Activated naive CD4-positive, alpha-beta T cell treated with Interleukin-2 at 50 U/mL for 16 hours (primary cell): ENCODE data around the gene ARHGAP42.
"Not testable (repeated sequence)": the region's sequence is repeated elsewhere in the genome, so short reads cannot be mapped to it uniquely, and the experiment has no call there.

Experiments used
- DNase-seq: peaks from one replicate; pipeline ENCODE4 v3.0.0-alpha.2; 2020

The ARHGAP42 gene, protein sequence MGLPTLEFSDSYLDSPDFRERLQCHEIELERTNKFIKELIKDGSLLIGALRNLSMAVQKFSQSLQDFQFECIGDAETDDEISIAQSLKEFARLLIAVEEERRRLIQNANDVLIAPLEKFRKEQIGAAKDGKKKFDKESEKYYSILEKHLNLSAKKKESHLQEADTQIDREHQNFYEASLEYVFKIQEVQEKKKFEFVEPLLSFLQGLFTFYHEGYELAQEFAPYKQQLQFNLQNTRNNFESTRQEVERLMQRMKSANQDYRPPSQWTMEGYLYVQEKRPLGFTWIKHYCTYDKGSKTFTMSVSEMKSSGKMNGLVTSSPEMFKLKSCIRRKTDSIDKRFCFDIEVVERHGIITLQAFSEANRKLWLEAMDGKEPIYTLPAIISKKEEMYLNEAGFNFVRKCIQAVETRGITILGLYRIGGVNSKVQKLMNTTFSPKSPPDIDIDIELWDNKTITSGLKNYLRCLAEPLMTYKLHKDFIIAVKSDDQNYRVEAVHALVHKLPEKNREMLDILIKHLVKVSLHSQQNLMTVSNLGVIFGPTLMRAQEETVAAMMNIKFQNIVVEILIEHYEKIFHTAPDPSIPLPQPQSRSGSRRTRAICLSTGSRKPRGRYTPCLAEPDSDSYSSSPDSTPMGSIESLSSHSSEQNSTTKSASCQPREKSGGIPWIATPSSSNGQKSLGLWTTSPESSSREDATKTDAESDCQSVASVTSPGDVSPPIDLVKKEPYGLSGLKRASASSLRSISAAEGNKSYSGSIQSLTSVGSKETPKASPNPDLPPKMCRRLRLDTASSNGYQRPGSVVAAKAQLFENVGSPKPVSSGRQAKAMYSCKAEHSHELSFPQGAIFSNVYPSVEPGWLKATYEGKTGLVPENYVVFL

DNA sequence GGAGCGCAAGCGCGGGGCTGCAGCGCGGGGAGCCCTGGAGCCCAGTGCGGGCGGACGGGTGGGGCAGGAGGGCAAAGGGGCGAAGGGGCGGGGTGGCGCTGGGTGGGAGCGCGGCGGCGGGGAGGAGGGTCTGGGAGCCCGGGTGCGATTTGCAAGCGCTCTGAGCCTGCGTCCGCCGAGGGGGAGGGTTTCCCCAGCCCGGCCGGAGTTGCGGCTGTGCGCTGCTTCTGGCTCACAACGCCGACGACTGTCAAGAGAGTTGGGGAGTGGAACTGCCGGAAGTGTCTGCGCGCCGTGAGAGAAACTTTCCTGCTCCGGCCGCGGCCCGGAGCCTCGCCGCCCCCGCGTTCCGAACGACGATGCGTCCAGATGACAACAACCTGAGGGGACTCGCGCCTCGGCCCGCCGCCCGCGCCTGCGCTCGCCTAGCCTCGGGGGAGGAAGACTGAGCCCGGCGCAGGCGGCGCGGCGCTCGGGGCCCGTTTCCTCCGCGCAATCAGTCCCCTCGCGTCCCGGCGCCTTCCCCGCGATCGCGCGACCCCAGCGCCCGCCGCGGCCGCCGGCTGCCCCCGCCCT is at the start of gene ARHGAP42:
TSS of gene ARHGAP42 (plus strand) at position 235 of the 576 bp plus-strand sequence. CDS start 391 bp downstream, outside the sequence.
- no peak for DNase-seq

DNA sequence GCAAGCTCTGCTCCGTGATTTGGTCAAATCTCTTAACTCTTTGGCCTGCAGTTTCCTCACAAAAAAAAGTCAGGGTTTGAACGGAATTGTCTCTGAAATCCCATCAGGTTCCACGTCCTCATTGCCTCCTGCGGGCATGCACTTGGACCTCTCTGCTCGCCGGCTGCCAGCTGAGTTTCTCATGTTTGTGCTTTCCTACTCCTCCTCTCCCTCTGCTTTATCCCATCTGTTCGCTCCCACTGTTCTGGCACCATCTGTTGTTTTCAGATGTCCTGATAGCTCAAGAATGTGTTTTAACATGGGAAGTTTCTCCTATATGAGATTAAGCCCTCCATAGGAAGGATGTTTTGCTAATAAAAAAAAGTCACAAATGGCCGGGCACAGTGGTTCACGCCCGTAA is 49.4 kb upstream of the ARHGAP42 start:
- DNase-seq: no peak

DNA sequence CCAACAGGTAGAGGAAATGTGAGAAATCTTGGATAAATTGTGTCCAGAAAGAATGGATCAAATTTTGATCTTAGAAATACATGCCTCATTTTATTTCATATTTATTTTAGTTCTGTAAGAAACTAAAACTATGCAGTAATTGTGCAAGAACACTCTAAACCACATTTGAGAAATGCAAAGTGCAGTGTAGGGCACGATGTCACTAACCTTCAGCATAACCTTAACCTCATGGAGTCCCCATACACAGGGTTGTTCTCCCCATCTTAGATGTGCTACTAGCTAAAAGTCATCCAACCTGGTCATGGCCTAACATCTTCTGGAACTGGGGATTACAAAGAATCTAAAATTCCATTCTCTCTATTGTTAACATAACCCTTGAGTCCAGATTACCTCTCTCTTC is 48.4 kb upstream of the ARHGAP42 start:
- no peak for DNase-seq

DNA sequence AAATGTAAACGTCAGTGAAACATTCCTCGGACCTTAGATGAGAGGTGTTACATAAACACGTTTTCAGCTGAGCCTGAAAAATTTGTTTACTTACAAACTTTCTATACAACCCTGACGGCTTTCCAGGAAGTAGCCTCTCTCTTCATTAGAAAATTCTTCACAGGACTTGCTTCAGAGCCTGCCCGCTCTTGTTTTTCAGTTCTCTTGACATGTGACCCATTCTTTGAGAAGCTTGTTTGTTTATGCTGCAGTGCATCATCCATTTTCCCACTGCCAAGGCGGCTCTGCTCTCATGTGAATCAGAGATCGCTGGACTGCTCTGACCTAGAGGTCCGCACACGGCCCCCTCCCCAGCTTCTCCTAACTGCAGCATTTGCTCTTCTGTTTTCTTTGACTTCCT is 47.9 kb upstream of the ARHGAP42 start:
- no peak for DNase-seq

DNA sequence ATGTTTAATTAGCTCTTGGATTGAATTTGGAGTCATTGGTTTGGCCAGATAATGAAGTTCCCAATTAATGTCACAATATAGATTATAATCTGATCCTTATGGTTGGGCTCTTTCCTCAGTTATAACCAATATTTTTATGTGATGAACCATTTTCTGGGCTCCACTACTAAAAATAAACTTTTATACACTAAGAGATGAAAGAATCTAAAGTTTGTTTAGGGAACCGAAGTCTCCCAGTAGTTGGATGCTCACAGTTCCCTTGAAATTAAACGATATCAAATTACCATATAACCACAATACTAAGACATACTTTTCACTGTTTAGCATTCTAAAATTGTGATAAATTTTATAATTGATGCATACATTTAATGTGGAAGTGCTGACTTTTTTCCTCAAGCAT is 47.0 kb upstream of the ARHGAP42 start:
- DNase-seq: no peak

DNA sequence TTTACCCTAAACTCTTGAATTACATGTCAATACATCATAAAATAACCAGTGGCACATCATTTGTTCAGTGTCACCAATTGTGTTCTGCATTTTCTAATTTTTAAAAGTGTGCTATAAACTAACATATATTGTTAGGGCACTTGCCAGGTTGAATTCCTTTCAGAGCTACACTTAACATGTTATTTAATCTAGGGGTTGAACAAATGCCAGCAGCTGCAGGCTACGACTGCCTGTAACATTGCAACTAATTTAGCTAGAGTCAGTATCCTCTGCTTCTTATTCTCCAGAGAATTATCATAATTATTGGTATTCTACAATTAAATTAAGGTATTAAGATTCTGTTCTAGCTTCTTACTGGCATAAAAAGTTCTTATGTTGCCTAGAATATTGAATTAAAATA is 46.4 kb upstream of the ARHGAP42 start:
- DNase-seq: no peak

DNA sequence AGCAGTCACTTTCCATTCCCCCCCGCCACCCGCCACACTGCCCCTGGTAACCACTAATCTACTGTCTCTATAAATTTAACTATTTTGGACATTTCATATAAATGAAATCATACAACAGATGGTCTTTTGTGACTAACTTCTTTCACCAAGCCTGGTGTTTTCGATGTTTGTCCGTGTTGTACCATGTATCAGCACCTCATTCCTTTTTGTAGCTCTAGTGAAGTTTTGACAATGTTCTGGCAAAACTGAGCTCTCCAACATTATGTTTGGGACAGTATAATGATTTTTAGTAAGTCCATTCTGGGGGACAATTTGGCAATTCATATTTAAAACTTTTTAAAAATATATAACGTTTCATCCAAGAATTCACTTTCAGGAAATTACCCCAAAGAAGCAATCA is 45.6 kb upstream of the ARHGAP42 start:
- no peak for DNase-seq

DNA sequence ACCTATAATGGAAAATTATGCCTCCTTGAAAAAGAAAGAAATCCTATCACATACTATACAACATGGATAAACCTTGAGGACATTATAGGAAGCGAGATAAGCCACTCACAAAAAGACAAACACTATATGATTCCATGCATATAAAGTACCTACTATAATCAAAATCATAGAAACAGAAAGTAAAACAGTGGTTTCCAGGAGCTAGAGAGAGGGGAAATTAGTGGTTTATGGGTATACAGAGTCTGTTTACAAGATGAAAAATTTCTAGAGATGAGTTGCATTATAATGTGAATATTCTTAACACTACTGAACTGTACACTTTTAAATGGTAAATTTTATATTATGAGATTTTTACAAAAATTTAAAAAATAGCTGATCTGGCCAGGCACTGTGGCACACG is 40.5 kb upstream of the ARHGAP42 start:
- no peak for DNase-seq

DNA sequence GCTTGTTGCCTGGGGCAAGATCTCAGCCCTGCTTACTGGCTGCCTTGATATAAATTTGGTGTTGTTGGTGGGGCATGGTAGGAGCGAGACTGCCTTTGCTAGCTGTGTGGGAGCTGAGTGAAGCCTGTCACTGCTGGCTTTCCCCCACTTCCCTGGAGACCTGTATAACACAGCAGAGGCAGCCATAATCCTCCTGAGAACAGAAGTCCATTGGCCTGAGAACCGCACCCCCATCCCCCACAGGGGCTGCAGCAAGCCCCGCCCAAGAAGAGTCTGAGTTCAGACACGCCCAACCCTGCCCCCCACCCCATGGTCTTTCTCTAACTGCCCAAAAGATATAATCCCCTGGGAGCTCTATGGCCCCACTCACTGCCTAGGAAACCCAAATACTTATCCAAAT is 39.2 kb upstream of the ARHGAP42 start:
- DNase-seq: no peak

DNA sequence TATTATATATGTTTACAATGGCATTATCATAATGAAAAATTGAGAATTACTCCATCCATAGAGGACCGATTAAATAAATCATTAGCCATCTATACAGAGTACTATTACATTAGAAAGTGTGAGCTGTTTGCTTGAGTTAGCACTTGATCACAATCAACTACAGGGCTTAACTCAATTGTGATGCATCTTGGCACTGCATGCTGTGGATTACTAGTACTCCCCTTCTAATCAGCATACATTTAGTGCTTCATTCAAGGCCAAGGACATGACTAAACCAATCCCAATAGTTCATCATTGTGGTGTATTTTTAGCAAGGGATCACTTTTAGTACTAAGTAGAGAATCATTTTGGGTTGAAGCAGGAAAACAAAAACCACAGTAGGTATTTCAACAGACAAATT is 23.5 kb upstream of the ARHGAP42 start:
- no peak for DNase-seq

DNA sequence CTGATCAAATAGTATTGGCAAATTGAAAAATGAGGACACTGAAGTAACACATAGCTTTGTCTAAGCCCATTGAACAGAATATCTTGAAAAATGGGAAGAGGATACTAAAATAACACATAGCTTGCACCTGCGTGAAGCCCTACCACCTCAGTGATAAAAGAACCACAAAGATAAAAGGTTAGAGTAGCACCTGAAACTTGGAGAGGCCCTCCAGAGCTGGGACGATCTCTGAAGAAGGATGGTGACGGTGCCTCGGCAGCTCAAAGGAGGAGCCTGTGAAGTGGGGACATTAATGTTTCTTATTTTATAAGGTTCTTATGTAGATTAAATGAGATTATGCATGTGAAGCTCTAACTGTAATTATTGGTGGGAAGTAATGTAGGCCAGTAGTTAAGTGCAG is 23.1 kb upstream of the ARHGAP42 start:
- no peak for DNase-seq

DNA sequence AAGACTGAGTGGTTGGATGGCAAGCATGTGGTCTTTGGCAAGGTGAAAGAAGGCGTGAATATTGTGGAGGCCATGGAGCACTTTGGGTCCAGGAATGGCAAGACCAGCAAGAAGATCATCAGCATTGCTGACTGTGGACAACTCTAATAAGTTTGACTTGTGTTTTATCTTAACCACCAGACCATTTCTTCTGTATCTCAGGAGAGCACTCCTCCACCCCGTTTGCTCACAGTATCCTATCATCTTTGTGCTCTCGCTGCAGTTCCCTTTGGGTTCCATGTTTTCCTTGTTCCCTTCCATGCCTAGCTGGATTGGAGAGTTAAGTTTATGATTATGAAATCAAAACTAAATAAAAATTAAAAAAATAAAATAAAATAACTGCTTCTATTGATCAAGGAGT is 20.3 kb upstream of the ARHGAP42 start:
- DNase-seq: not testable (repeated sequence)

DNA sequence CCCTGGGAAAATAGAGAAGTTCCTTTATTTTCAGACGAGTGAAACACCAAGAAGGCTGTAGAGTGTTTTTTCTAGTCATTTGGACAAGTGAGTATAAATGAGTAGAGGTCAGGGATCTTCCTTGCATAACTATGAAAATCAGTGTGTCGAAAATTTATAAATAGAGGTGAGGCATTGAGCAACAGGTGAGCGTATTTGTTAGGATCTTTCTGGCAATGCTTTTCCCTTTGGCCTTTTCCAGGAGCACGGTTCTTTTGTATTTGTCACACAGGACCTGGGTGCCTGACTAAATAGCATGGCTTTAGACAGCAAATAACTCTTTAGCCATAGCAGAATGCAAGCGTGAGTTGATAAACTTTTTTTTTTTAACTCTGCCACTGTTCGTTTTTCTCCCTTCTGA is 19.6 kb upstream of the ARHGAP42 start:
- DNase-seq: no peak

DNA sequence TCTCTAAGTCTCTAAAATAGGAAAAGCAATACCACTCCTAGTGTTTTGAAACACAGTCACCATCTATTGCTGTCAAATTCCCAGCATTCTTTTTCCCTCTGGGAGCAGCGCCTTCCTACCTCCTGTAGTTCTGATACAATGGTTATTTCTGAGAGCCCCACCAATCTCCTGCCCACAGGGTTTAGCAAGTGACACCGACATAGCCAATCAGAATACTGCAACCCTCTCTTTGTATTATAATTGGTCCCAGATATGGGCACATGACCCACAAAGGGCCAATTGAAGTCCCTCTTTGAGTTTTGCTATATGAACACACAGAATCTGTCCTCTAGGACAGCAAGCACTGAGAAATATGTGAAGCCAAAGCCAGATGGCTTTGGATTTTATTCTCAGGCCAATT is 16.9 kb upstream of the ARHGAP42 start:
- DNase-seq: no peak

DNA sequence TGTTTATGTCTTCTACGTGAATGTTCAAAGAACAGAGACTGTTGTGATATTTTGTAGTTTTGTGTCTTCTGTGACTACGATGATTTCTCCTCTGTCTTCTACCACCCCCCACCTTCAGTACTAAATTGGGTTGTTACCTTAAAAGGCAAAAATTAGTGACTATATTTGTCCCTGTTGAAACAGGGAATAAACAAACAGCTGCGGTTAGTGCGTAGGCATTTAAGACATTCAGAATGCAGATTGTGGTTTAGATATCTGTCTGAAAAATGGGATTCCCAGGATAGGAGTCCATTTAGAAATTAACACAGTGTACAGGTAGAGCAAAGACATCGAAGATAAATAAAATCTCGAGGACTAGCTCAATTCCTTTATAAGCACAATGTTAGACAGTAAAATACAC is 15.6 kb upstream of the ARHGAP42 start:
- DNase-seq: no peak

DNA sequence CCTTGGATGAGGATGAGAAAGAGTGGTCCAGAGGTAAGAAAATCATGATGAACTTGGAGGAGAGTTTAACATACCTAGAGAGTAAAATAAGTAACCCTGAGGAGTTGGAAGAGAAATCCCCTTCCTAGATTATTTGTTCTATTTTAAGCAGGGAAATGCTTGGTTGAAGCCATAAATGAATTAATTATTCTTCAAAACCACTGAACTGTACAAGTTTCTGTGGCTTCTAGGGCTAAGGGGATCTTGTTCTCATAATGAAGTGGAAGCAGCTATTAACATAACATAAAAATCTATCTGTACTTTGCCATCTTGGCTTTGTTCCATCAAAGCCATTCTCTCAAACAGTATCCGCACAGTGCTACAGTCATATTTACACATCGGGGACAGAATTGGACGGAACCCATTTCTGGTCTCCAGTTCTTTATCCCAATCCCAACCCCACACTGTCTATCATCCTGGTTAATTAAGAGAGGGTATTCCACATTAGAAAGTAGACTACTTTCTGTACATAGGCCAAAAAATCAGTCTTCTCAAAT is 14.5 kb upstream of the ARHGAP42 start:
- no peak for DNase-seq

DNA sequence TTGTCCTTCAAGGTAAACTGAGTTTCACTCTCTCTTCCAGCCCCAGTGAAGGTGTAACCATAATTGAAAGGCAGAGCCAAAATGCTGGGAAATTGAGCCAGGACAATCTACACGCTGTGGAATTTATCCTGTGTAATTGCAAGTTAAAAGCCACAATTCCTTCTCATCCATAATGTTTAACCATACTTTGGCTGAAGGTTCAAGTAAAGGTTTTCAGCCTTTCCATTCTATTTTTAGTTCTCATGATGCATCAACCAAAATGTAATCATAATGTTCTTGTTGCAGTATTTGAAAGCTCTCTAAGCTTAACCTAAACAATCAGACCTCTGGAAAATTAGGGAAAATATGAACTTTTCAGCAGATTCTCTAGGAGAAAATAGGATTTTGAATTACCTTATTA is 14.0 kb upstream of the ARHGAP42 start:
- DNase-seq: no peak

DNA sequence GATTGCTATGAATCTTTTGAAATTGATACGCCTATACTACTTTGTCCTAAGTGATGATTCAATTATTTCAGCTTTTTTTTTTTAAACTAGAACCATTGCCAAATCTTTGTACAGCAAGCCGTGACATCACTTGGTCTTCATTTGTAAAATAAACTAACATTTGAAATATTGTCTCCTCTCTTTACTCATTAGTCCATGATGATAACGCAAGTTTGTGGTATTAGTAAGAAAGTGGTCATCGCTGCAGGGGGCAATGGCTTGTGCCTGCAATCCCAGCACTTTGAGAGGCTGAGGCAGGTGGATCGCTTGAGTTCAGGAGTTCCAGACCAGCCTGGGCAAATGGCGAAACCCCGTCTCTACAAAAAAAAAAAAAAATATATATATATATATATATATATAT is 12.9 kb upstream of the ARHGAP42 start:
- no peak for DNase-seq

DNA sequence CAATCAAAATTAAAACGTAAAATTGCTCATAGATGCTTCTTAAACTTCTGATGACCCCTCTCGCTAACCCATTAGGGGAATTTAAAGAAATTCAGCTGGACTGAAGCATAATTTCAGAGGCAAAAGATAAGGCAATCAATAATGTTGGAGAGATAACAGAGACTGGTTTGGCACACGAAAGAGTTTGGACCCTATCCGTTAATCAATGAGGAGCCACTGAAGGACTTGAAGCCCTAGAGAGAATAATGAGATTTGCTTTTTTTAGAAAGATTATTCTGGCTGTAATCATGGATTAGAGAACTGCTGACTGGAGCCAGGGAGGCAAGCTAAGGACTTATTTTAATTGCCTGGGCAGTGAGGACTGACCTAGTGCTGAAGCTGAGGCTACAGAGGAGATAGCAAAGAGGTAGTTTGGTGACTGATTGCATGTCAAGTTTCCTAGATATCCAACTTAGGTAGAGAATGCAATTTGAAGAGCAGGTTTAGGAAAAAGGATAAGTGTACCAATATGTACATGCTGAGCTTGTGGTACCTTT is 11.9 kb upstream of the ARHGAP42 start:
- DNase-seq: no peak

DNA sequence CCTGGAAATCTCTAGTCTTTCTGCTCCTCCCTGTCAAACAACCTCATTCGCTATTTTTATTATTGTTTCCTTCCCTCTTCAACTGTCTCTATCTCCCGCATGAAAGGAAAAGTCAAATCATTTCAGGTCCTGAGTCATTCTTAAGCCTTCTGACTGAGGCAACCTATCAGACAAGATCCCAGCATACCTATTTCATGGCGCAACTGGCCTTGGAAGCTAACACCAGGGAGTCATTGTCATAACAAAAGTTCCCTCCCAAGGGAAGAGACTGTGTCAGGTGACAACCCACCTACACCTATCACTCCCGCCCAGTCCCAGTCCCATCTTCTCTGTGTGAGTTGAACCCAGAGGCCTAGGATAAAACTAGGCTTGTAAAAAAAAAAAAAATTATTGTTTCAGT is 10.2 kb upstream of the ARHGAP42 start:
- no peak for DNase-seq

DNA sequence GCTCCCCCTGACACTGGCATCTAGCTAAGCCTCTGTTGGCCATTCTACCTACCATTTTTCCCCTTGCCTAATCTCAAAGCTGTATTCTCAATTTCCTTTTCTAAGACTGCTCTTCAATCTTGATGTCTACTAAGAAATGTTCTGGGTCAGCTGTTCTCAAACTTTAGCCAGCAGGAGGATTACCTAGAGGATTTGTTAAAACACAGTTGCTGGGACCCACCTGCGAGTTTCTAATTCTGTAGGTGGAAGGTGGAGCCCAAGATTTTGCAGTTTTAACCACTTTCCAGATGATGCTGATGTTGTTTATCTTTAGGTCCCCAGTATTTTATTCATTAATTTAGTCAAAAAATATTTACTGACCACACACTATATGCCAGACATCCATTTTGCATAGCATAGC is 9.3 kb upstream of the ARHGAP42 start:
- DNase-seq: no peak

DNA sequence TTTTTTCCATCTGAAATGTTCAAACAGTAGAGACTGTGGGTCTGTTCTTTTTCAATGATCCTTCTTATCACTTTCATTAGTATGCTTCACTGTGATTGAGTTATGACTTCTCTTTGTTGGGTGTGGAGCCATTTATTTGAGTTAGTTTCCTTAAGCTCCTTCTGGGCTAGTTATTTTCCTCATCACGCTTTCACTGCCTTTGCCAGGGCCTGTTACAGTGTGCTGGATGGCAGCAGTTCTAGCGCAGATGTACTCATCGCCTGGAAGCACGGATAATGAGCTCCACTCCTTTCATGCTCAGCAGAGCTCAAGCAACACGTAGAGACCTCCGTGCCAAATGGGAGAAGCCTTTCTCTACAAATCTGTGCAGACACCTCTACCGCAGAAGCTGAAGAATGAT is 7.0 kb upstream of the ARHGAP42 start:
- DNase-seq: no peak

DNA sequence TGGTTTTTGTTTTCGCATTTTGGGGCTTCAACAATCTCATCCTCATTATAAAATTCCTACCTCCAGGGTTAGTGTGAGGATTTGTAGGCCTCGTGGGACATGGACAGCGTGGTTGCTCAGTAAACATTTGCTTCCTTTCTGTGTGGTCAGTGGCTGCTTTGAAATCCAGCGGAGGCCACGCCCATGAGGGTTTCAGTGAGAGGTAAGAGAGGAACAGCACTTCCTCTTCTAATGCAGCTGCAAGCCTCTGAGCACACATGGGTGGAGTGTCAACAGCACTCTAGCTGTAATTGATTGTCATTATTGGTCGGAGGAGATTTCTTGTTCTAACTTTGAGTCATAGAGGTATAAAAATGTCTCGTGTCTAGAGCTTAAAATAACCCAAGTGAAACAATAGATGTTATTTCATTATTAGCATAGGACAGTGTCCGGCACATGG is 6.0 kb upstream of the ARHGAP42 start:
- DNase-seq: no peak
